PC-9 (cell line): ENCODE measurements around the gene PLAAT4. TPM values are rescaled to one million over a fixed set of nuclear protein-coding genes. Genes with fewer than 3 reads are reported as not detected.

Experiments
- BruUV-seq: library from RNA; stranded (reverse); fragments of 400-500 nt; replicated peaks from 2 replicates; lab custom pipeline; 2021; lab: Mats Ljungman, UMichigan
- CTCF ChIA-PET: fragments of 300-600 bp; sonication (Branson Sonifier 250); formaldehyde crosslinking; loops from one replicate; lab custom pipeline; 2022; ENCODE audit warnings: antibody characterized with exemption; lab: Charles Lee
- POLR2A ChIA-PET: fragments of 300-600 bp; sonication (Branson Sonifier 250); formaldehyde crosslinking; loops from one replicate; lab custom pipeline; 2022; ENCODE audit warnings: antibody characterized with exemption; ENCODE audit not compliant: unreplicated experiment; lab: Charles Lee
- DNase-seq, 2 experiments: peaks; one replicate each; pipeline versions ENCODE4 v3.0.0 to v3.0.0-alpha.2; 2015 to 2022; ENCODE audit warnings: mixed read lengths in 1 of 2
- H2AFZ ChIP-seq: fragments of 200-600 bp; sonication (generic); 2 replicates; pipeline ENCODE4 v1.8.1; 2017; ENCODE audit warnings: antibody characterized with exemption
- H3F3A ChIP-seq: fragments of 200-600 bp; sonication (generic); 2 replicates; pipeline ENCODE4 v1.8.1; 2017; ENCODE audit warnings: antibody characterized with exemption, mild to moderate bottlenecking, low read depth; ENCODE audit not compliant: insufficient read depth
- H3K27ac ChIP-seq: fragments of 200-600 bp; sonication (generic); 2 replicates; pipeline ENCODE4 v1.6.1; 2016; ENCODE audit warnings: mixed run types
- H3K27me3 ChIP-seq: fragments of 200-600 bp; sonication (generic); 2 replicates; pipeline ENCODE4 v1.6.1; 2016; ENCODE audit warnings: low read depth, mixed run types; ENCODE audit not compliant: insufficient read depth
- H3K36me3 ChIP-seq: fragments of 200-600 bp; sonication (generic); 2 replicates; pipeline ENCODE4 v1.6.1; 2016; ENCODE audit warnings: low read depth, mixed run types
- H3K4me1 ChIP-seq: fragments of 200-600 bp; sonication (generic); replicated peaks from 2 replicates; pipeline ENCODE4 v1.6.1; 2016; ENCODE audit warnings: mixed run types; ENCODE audit not compliant: insufficient read depth
- H3K4me2 ChIP-seq: fragments of 200-600 bp; sonication (generic); 2 replicates; pipeline ENCODE4 v1.6.1; 2017; ENCODE audit warnings: mixed run types
- H3K4me3 ChIP-seq: fragments of 200-600 bp; sonication (generic); 2 replicates; pipeline ENCODE4 v1.6.1; 2016; ENCODE audit warnings: mixed run types
- H3K79me2 ChIP-seq: fragments of 200-600 bp; sonication (generic); 2 replicates; pipeline ENCODE4 v1.6.1; 2017; ENCODE audit warnings: low read depth, mixed run types
- H3K9me2 ChIP-seq: fragments of 200-600 bp; sonication (generic); 2 replicates; pipeline ENCODE4 v1.8.1; 2017; ENCODE audit warnings: mild to moderate bottlenecking; ENCODE audit not compliant: insufficient read depth
- H3K9me3 ChIP-seq: fragments of 200-600 bp; sonication (generic); 2 replicates; pipeline ENCODE4 v1.8.1; 2016; ENCODE audit warnings: low read depth; ENCODE audit not compliant: insufficient read depth
- H4K20me1 ChIP-seq: fragments of 200-600 bp; sonication (generic); 2 replicates; pipeline ENCODE4 v1.8.1; 2017; ENCODE audit not compliant: insufficient read depth
- CTCF ChIP-seq: fragments of 200-600 bp; sonication (generic); conservative IDR thresholded peaks from 2 replicates; pipeline ENCODE4 v1.6.1; 2017; ENCODE audit warnings: mixed run types, antibody characterized with exemption, mild to moderate bottlenecking, moderate library complexity
- EZH2 ChIP-seq: fragments of 200-600 bp; sonication (generic); IDR thresholded peaks from 2 replicates; pipeline ENCODE4 v1.8.0; 2017; ENCODE audit warnings: antibody characterized with exemption, low read depth
- intact Hi-C: fragments of 100-400 bp; cut with micrococcal nuclease; formaldehyde crosslinking; loops from one replicate; pipeline ENCODE4 v1.10.0; 2022; ENCODE audit not compliant: unreplicated experiment
- total RNA-seq: library from RNA; stranded (reverse); gene quantifications from 2 replicates; pipeline ENCODE4 v1.2.3, GENCODE V29; 2021

PLAAT4 gene
- total RNA-seq, 1 experiment from 2014 or later, result 64.6 TPM

- intact Hi-C loops, result loop anchor here (10.0 kb wide), 2 partner anchors 50 to 90 kb away; no protein-coding TSS in a partner anchor
- peak overlapping the region; percentile 77 for H3K27ac ChIP-seq
- H3K27me3 ChIP-seq, result no peaks in the 10 kb centered on the region
- ChIA-PET POLR2A (interaction anchor here (0.6 to 1.1 kb wide), 4 partner anchors 19 to 49 kb away, joined by 3 to 4 read pairs (median 4); partner anchors contain the start of gene PLAAT3), CTCF (interaction anchor here (1.0 to 1.1 kb wide), 2 partner anchors 32 to 44 kb away, joined by 4 read pairs; no protein-coding TSS in a partner anchor)
- no peaks in the 10 kb centered on the region for H3K9me2 ChIP-seq
- H3K4me1 ChIP-seq, result peaks cover 61% of the 10 kb centered on the region
- no peaks in the 10 kb centered on the region for H3K36me3 ChIP-seq
- H4K20me1 ChIP-seq, result no peaks in the 10 kb centered on the region
- H3F3A ChIP-seq, result peaks cover 41% of the 10 kb centered on the region
- H3K4me2 ChIP-seq, result peak overlapping the region; percentile 34
- TF ChIP-seq CTCF (no peak), EZH2 (no peak)
- BruUV-seq, result no TSS peak
- no peak overlapping the region for H3K4me3 ChIP-seq
- DNase-seq, result peak; percentile 75 to 88
- H2AFZ ChIP-seq, result no peak overlapping the region
- peaks cover under 1% of the 10 kb centered on the region; the same call in 1 of the 2 replicates for H3K9me3 ChIP-seq
- H3K79me2 ChIP-seq, result no peaks in the 10 kb centered on the region
Measured at GRCh38 chr11:63564784-63565350, 28.3 kb downstream of the PLAAT4 start.

- TF ChIP-seq CTCF (no peak), EZH2 (no peak)
- no peaks in the 10 kb centered on the region for H3K9me2 ChIP-seq
- no TSS peak for BruUV-seq
- peak overlapping the region; percentile 91 for H3K27ac ChIP-seq
- no peaks in the 10 kb centered on the region for H4K20me1 ChIP-seq
- no peaks in the 10 kb centered on the region for H3K79me2 ChIP-seq
- intact Hi-C loops, result loop anchor here (1.0 to 10.0 kb wide), 5 partner anchors 14 to 92 kb away; no protein-coding TSS in a partner anchor
- peak; percentile 72 to 96 for DNase-seq
- ChIA-PET POLR2A (interaction anchor here (0.5 to 1.0 kb wide), 5 partner anchors 35 to 686 kb away, joined by 3 to 9 read pairs (median 3); partner anchors contain the start of genes PLAAT3 and SLC3A2), CTCF (interaction anchor here (1.2 kb wide), 1 partner anchor 13 kb away, joined by 3 read pairs; no protein-coding TSS in a partner anchor)
- H3F3A ChIP-seq, result peaks cover 48% of the 10 kb centered on the region
- H2AFZ ChIP-seq, result peak overlapping the region; percentile 39
- H3K27me3 ChIP-seq, result no peaks in the 10 kb centered on the region
- H3K4me1 ChIP-seq, result peaks cover 56% of the 10 kb centered on the region
- peak overlapping the region; percentile 63 for H3K4me2 ChIP-seq
- peak overlapping the region; percentile 35; the same call in 1 of the 2 replicates for H3K4me3 ChIP-seq
- no peaks in the 10 kb centered on the region for H3K36me3 ChIP-seq
- H3K9me3 ChIP-seq, result peaks cover 4% of the 10 kb centered on the region; the same call in 1 of the 2 replicates
Measured at GRCh38 chr11:63567044-63567840, 30.6 kb downstream of the PLAAT4 start.

GRCh38 chr11:63569570-63569969 is 33.0 kb downstream of the PLAAT4 start:
- BruUV-seq, result no TSS peak

More at GRCh38 chr11:63569570-63569969, 33.0 kb downstream of the PLAAT4 start:
- Histone ChIP-seq H3K27ac (peak overlapping the region; percentile 91), H3K27me3 (no peaks in the 10 kb centered on the region), H4K20me1 (no peaks in the 10 kb centered on the region), H3K9me3 (peaks cover 4% of the 10 kb centered on the region; the same call in 1 of the 2 replicates), H3K4me2 (no peak overlapping the region), H3F3A (peaks cover 48% of the 10 kb centered on the region), H3K4me3 (no peak overlapping the region), H3K79me2 (no peaks in the 10 kb centered on the region), H3K9me2 (no peaks in the 10 kb centered on the region), H2AFZ (no peak overlapping the region), H3K36me3 (peaks cover 4% of the 10 kb centered on the region; the same call in 1 of the 2 replicates), H3K4me1 (peaks cover 48% of the 10 kb centered on the region)
- POLR2A ChIA-PET, result no interaction called here
- CTCF ChIA-PET, result no interaction called here
- DNase-seq, result no peak
- TF ChIP-seq CTCF (no peak), EZH2 (no peak)
- intact Hi-C loops, result loop anchor here (10.0 kb wide), 2 partner anchors 55 to 95 kb away; no protein-coding TSS in a partner anchor
